Neural progenitor cell (in vitro differentiated cells): ENCODE results near the gene RARA. TPM values are rescaled to one million over a fixed set of nuclear protein-coding genes. Genes with fewer than 3 reads are reported as not detected.

Source experiments
- DNase-seq: peaks from one replicate; pipeline ENCODE4 v3.0.0-alpha.2; 2016; ENCODE audit warnings: low spot score
- H2AFZ ChIP-seq: fragments of 200-600 bp; sonication (generic); replicated peaks from 2 replicates; pipeline ENCODE4 v1.6.1; 2016; ENCODE audit warnings: antibody characterized with exemption
- H3F3A ChIP-seq: fragments of 200-600 bp; sonication (generic); 2 replicates; pipeline ENCODE4 v1.6.1; 2016; ENCODE audit warnings: antibody characterized with exemption, low read depth
- H3K27ac ChIP-seq: fragments of 200-600 bp; sonication (generic); 2 replicates; pipeline ENCODE4 v1.5.1; 2016; ENCODE audit warnings: mild to moderate bottlenecking
- H3K27me3 ChIP-seq: fragments of 200-600 bp; sonication (generic); 2 replicates; pipeline ENCODE4 v1.6.1; 2016; ENCODE audit warnings: mild to moderate bottlenecking, moderate library complexity
- H3K36me3 ChIP-seq: fragments of 200-600 bp; sonication (generic); 2 replicates; pipeline ENCODE4 v1.5.1; 2016
- H3K4me1 ChIP-seq: fragments of 200-600 bp; sonication (generic); 2 replicates; pipeline ENCODE4 v1.6.1; 2016; ENCODE audit warnings: mixed run types
- H3K4me2 ChIP-seq: fragments of 200-600 bp; sonication (generic); 2 replicates; pipeline ENCODE4 v1.6.1; 2016
- H3K4me3 ChIP-seq: fragments of 200-600 bp; sonication (generic); 2 replicates; pipeline ENCODE4 v1.5.1; 2016
- H3K79me2 ChIP-seq: fragments of 200-600 bp; sonication (generic); 2 replicates; pipeline ENCODE4 v1.6.1; 2016; ENCODE audit warnings: low read depth
- H3K9ac ChIP-seq: fragments of 200-600 bp; sonication (generic); 2 replicates; pipeline ENCODE4 v1.6.1; 2016
- H3K9me3 ChIP-seq: fragments of 200-600 bp; sonication (generic); 2 replicates; pipeline ENCODE4 v1.5.1; 2016; ENCODE audit warnings: low read depth
- H4K20me1 ChIP-seq: fragments of 200-600 bp; sonication (generic); 2 replicates; pipeline ENCODE4 v1.6.1; 2016; ENCODE audit warnings: low read depth
- H3K27ac Mint-ChIP-seq: 3 replicates; pipeline ENCODE4 v1.8.0; 2021; ENCODE audit warnings: mixed read lengths
- H3K27me3 Mint-ChIP-seq: 2 replicates; pipeline ENCODE4 v1.8.0; 2022; ENCODE audit warnings: low read depth, mild to moderate bottlenecking, inconsistent platforms, moderate library complexity, mixed read lengths; ENCODE audit not compliant: insufficient read depth
- H3K36me3 Mint-ChIP-seq: 3 replicates; pipeline ENCODE4 v1.8.0; 2021; ENCODE audit warnings: mixed read lengths
- H3K4me1 Mint-ChIP-seq: 3 replicates; pipeline ENCODE4 v1.8.0; 2021; ENCODE audit warnings: mixed read lengths
- H3K4me3 Mint-ChIP-seq: 3 replicates; pipeline ENCODE4 v1.8.0; 2021; ENCODE audit warnings: mild to moderate bottlenecking, moderate library complexity, mixed read lengths
- H3K9me3 Mint-ChIP-seq: 3 replicates; pipeline ENCODE4 v1.8.0; 2020; ENCODE audit warnings: mixed read lengths
- EZH2 ChIP-seq: fragments of 200-600 bp; sonication (generic); IDR thresholded peaks from 2 replicates; pipeline ENCODE4 v1.6.1; 2017; ENCODE audit warnings: antibody characterized with exemption, mild to moderate bottlenecking, moderate library complexity
- EZH2phosphoT487 ChIP-seq: fragments of 200-600 bp; sonication (generic); IDR thresholded peaks from 2 replicates; pipeline ENCODE4 v1.6.1; 2017; ENCODE audit warnings: antibody characterized with exemption
- total RNA-seq: library from RNA; depleted of rRNA; stranded (reverse); fragments of >200 nt; gene quantifications from 2 replicates; pipeline ENCODE4 v1.2.3, GENCODE V29; 2015; ENCODE audit warnings: low replicate concordance
- TF ChIP-seq, protein P1 (sequence below): fragments of 200-600 bp; sonication (generic); IDR thresholded peaks from 2 replicates; pipeline ENCODE4 v1.5.1; 2017; ENCODE audit warnings: antibody characterized with exemption, mild to moderate bottlenecking

RARA gene
- total RNA-seq, 1 donor from 2014 or later = 9.0 TPM

DNA sequence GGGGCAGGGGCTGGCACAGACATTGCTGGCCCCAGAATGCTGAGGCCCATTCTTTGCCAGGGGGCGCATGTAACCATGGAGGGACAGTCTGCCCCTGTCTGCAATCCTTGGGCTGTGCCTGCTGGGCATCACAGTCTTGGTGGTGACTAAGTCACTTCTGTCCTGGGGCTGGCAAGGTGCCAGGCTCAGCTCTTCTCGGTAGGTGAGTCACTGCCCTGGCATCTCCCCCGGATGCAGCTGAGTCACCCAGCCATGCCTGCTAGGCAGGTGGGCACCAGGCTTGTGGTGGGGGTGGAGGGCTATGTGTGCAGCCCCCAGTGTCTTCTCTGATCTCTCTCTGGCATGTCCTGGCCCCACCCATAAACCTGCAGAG lies 5.6 kb downstream of the RARA start:
- peaks cover 15% of the 10 kb centered on the region for H3K27me3 Mint-ChIP-seq
- Histone ChIP-seq H3K27me3 (peaks cover 31% of the 10 kb centered on the region), H4K20me1 (peaks cover 18% of the 10 kb centered on the region), H3K27ac (no peak overlapping the region), H3K9ac (no peak overlapping the region), H3K36me3 (no peaks in the 10 kb centered on the region), H3F3A (peaks cover 23% of the 10 kb centered on the region), H3K4me3 (no peak overlapping the region), H3K4me2 (no peak overlapping the region), H2AFZ (no peak overlapping the region), H3K79me2 (peaks cover 1% of the 10 kb centered on the region), H3K9me3 (no peaks in the 10 kb centered on the region), H3K4me1 (peaks cover 50% of the 10 kb centered on the region)
- H3K4me1 Mint-ChIP-seq = peaks cover 56% of the 10 kb centered on the region
- H3K36me3 Mint-ChIP-seq = no peaks in the 10 kb centered on the region
- no peak overlapping the region for H3K4me3 Mint-ChIP-seq
- H3K27ac Mint-ChIP-seq = no peak overlapping the region
- no peaks in the 10 kb centered on the region for H3K9me3 Mint-ChIP-seq
- TF ChIP-seq, protein P1, sequence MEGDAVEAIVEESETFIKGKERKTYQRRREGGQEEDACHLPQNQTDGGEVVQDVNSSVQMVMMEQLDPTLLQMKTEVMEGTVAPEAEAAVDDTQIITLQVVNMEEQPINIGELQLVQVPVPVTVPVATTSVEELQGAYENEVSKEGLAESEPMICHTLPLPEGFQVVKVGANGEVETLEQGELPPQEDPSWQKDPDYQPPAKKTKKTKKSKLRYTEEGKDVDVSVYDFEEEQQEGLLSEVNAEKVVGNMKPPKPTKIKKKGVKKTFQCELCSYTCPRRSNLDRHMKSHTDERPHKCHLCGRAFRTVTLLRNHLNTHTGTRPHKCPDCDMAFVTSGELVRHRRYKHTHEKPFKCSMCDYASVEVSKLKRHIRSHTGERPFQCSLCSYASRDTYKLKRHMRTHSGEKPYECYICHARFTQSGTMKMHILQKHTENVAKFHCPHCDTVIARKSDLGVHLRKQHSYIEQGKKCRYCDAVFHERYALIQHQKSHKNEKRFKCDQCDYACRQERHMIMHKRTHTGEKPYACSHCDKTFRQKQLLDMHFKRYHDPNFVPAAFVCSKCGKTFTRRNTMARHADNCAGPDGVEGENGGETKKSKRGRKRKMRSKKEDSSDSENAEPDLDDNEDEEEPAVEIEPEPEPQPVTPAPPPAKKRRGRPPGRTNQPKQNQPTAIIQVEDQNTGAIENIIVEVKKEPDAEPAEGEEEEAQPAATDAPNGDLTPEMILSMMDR = no peak
- no peak for TF ChIP-seq EZH2phosphoT487
- TF ChIP-seq EZH2 = no peak
- DNase-seq = no peak

GRCh38 chr17:40315206-40315605 lies 6.2 kb downstream of the RARA start:
- Mint-ChIP-seq H3K4me3 (no peak overlapping the region), H3K27ac (no peak overlapping the region), H3K36me3 (no peaks in the 10 kb centered on the region), H3K4me1 (peaks cover 60% of the 10 kb centered on the region), H3K9me3 (no peaks in the 10 kb centered on the region), H3K27me3 (peaks cover 10% of the 10 kb centered on the region)
- Histone ChIP-seq H3K27ac (no peak overlapping the region), H3K4me3 (no peak overlapping the region), H3K4me2 (no peak overlapping the region), H3K36me3 (no peaks in the 10 kb centered on the region), H2AFZ (no peak overlapping the region), H3K4me1 (peaks cover 44% of the 10 kb centered on the region), H3K27me3 (peaks cover 31% of the 10 kb centered on the region), H4K20me1 (peaks cover 24% of the 10 kb centered on the region), H3F3A (peaks cover 23% of the 10 kb centered on the region), H3K9ac (no peak overlapping the region), H3K9me3 (no peaks in the 10 kb centered on the region), H3K79me2 (peaks cover 7% of the 10 kb centered on the region)
- DNase-seq = no peak
- TF ChIP-seq EZH2 (no peak), EZH2phosphoT487 (no peak)
- TF ChIP-seq, protein P1 = no peak

- H3K27me3 Mint-ChIP-seq = peaks cover 7% of the 10 kb centered on the region
- peak overlapping the region; percentile 91 for H3K4me2 ChIP-seq
- peak overlapping the region; percentile 73 for H3K4me3 ChIP-seq
- no peaks in the 10 kb centered on the region for H3K9me3 Mint-ChIP-seq
- peak overlapping the region; percentile 79 for H3K4me3 Mint-ChIP-seq
- peaks cover 23% of the 10 kb centered on the region for H3F3A ChIP-seq
- peaks cover 31% of the 10 kb centered on the region for H3K27me3 ChIP-seq
- no peak overlapping the region for H3K27ac ChIP-seq
- no peak overlapping the region for H3K27ac Mint-ChIP-seq
- TF ChIP-seq EZH2phosphoT487 = no peak
- TF ChIP-seq, protein P1 = no peak
- TF ChIP-seq EZH2 = no peak
- no peak overlapping the region for H3K9ac ChIP-seq
- H4K20me1 ChIP-seq = peaks cover 32% of the 10 kb centered on the region
- H3K9me3 ChIP-seq = no peaks in the 10 kb centered on the region
- no peak for DNase-seq
- H3K36me3 Mint-ChIP-seq = no peaks in the 10 kb centered on the region
- H3K4me1 ChIP-seq = peaks cover 44% of the 10 kb centered on the region
- H3K79me2 ChIP-seq = peaks cover 15% of the 10 kb centered on the region
- H2AFZ ChIP-seq = no peak overlapping the region
- peaks cover 60% of the 10 kb centered on the region for H3K4me1 Mint-ChIP-seq
- no peaks in the 10 kb centered on the region for H3K36me3 ChIP-seq
These were observed 6.9 kb downstream of the RARA start for GRCh38 chr17:40315678-40316570.
